ENCODE data around the gene TNPO3.
"Not testable (repeated sequence)": the region's sequence is repeated elsewhere in the genome, so short reads cannot be mapped to it uniquely, and the experiment has no call there.

Gene TNPO3

DNA sequence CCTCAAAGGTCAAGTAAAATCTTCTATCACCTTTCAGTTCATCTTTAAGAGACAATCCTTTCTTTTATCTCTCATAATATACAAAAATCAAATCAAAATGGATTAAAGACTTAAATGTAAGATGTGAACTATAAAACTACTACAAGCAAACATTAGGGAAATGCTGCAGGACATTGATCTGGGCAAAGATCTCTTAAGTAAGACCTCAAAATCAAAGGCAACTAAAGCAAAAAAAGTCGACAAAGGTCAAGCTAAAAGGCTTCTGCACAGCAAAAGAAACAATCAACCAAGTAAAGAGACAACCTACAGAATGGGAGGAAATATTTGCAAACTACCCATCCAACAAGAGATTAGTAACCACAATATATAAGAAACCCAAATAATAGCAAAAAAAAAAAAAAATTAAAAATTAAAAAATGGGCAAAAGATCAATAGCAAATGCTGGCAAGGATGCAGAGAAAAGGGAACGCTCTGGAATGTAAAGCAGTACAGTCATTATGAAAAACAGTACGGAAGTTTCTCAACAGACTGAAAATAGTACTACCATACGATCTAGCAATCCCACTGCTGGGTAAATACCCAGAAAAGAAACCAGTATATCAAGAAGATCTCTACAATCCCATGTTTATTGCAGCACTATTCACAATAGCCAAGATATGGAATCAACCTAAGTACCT is 41.7 kb downstream of the TNPO3 start:
- no peak for DNase-seq

- no peak for DNase-seq
These were observed 42.3 kb downstream of the TNPO3 start for GRCh38 chr7:129012641-129013040.

DNA sequence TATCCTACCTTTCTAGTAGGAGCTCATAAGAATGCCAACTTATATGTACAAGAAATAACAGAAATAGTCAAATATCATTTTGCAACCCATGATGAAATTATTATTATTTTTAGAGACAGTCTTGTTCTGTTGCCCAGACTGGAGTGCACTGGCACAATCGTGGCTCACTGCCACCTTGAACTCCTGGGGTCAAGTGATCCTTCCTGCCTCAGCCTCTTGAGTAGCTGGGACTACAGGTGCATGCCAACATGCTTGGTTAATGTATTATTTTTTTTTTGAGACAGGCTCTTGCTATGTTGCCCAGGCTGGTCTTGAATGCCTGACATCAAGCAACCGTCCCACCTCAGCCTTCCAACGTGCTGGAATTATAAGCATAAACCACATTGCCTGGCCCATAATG is 44.8 kb downstream of the TNPO3 start:
- no peak for DNase-seq

- DNase-seq: no peak
These were observed 45.5 kb downstream of the TNPO3 start for GRCh38 chr7:129009437-129009836.

GRCh38 chr7:129008645-129009414 is 46.1 kb downstream of the TNPO3 start:
- no peak for DNase-seq

GRCh38 chr7:129007572-129007971 is 47.3 kb downstream of the TNPO3 start:
- DNase-seq: no peak

GRCh38 chr7:129006636-129007414 is 48.1 kb downstream of the TNPO3 start:
- no peak for DNase-seq

DNA sequence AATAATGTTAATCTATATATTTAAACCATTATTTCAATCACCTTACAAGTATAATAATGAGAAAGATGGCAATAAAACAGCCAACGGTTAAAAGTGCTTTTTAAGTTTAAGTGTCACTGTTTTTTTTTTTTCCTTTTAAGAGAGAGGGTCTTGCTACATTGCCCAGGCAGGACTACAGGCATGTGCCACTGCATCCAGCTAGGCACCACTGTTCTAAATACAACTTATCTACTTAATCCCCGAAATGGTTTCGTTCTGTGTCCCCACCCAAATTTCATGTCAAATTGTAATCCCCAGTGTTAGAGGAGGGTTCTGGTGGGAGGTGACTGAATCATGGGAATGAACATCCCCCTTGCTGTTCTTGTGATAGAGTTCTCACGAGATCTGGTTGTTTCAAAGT is 49.7 kb downstream of the TNPO3 start:
- DNase-seq: no peak

- DNase-seq: no peak
These were observed 57.7 kb downstream of the TNPO3 start for GRCh38 chr7:128997181-128997580.

- not testable (repeated sequence) for DNase-seq
These were observed 60.4 kb downstream of the TNPO3 start for GRCh38 chr7:128994560-128994959.

GRCh38 chr7:128993419-128993818 is 61.5 kb downstream of the TNPO3 start:
- no peak for DNase-seq

- no peak for DNase-seq
These were observed 65.0 kb downstream of the TNPO3 start for GRCh38 chr7:128989961-128990360.

- no peak for DNase-seq
These were observed 66.5 kb downstream of the TNPO3 start for GRCh38 chr7:128988372-128988771.

- no peak for DNase-seq
These were observed 68.3 kb downstream of the TNPO3 start for GRCh38 chr7:128986609-128987008.

DNA sequence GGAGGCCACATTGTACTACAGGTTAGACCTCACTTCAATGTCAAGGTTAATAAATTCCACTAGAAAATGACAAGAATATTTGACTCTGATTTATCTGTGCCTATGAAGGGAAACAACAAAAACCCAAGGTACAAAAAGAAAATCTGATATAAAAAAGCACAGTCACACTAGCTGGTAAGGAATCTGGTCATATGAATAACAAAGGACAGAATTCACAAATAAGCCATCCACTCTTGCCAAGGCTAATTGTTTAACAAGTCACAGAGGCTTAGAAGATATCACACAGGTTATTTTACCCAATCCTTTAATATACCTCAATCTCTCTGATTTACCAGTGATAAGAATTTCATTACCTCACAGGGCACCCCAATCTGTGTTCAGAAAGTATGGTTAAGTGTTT is 69.3 kb downstream of the TNPO3 start:
- no peak for DNase-seq

- no peak for DNase-seq
These were observed 72.8 kb downstream of the TNPO3 start for GRCh38 chr7:128982105-128982504.

GRCh38 chr7:128974241-128974934 is 80.5 kb downstream of the TNPO3 start:
- DNase-seq: no peak

DNA sequence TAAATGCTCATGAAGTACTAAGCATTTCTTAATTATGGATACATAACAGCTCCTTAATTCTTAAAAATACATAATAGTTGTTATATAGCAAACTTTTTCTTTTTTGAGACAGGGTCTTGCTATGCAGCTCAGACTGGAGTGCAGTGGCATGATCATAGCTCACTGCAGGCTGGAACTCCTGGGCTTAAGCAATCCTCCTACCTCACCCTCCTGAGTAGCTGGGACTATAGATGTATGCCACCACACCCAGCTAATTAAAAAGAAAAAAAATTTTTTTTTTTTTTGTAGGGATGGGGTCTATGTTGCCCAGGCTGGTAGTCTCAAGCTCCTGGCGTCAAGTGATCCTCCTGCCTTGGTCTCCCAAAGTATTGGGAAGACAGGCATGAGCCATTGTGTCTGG is 86.3 kb downstream of the TNPO3 start:
- DNase-seq: no peak

GRCh38 chr7:128963327-128963757 is 91.6 kb downstream of the TNPO3 start:
- no peak for DNase-seq

DNA sequence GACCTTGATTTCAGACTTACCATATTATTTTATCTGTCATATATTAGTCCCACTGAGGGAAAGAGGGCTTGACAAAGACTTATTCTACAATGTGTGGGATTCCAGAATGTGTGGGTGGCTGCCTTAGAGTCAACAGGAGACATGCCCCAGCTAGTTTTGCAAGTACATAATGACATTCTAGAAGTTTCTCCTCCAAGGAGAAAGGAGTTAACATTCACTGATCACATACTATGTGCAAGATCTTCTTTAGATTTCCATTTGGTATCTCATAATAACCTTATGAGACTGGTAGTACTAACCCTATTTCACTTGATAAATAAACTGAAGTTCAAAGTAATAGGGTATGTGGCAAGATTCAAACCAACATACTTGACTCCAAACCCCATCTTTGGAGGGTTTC is 92.0 kb downstream of the TNPO3 start:
- no peak for DNase-seq

DNA sequence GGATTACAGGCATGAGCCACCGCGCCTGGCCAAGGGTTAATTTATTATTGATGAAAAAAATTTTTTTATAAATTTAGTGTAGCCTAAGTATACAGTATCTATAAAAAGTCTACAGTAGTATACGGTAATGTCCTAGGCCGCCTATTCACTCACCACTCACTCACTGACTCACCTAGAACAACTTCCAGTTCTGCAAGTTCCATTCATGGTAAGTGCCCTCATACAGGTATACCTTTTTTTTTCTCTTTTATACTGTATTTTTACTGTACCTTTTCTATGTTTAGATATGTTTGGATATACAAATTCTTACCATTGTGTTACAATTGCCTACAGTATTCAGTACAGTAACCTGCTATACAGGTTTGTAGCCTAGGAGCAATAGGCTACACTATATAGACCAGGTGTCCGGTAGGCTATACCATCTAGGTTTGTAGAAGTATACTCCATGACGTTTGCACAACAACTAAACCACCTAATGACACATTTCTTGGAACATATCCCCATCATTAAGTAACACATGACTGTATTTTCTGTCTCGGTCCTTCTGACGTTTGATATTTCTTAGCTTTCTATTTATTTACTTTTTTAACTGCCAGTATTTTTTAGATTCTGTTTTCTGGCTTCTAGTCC is 93.8 kb downstream of the TNPO3 start:
- DNase-seq: no peak

DNA sequence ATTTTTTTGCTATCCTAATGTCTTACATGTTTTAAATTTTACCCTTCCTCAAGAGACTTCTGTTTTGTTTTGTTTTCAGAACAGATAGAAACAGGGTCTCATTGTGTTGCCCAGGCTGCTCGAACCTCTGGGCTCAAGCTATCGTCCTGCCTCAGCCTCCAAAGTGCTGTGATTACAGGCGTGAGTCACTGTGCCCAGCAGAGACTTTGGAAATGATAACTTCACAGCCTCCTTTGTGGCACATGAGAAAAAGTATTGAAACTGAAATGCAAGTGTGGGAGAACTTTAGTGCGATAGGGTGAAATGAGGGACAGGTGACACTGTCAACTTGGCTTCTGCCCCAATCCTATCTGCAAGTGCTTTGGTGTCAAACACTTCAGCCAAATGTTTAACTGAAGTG is 95.6 kb downstream of the TNPO3 start:
- DNase-seq: no peak

DNA sequence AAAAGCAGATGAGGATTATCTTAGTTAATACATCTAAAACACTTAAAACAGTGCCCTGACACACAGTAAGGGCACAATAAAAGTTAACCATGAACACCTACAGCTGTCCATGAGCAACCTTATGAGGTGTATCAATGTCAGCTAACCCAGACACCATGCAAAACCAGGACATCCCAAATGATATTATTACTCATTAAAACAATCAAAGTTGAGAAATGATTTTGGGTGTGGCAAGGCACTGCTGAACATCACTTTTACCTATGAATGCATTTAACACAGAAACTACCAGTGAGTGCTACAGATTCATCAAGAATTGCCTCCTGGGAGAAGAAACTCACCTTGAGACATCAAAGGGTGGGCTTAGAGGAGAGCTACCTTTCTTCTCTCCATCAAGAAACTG is 98.9 kb downstream of the TNPO3 start:
- DNase-seq: no peak

All from femur (tissue), 1 donor.